ENCODE data around the gene SLC13A3. TPM values are rescaled to one million over a fixed set of nuclear protein-coding genes. Genes with fewer than 3 reads are reported as not detected.

The SLC13A3 gene
- total RNA-seq, 1 donor from 2014 or later, result 0.66 TPM

DNA sequence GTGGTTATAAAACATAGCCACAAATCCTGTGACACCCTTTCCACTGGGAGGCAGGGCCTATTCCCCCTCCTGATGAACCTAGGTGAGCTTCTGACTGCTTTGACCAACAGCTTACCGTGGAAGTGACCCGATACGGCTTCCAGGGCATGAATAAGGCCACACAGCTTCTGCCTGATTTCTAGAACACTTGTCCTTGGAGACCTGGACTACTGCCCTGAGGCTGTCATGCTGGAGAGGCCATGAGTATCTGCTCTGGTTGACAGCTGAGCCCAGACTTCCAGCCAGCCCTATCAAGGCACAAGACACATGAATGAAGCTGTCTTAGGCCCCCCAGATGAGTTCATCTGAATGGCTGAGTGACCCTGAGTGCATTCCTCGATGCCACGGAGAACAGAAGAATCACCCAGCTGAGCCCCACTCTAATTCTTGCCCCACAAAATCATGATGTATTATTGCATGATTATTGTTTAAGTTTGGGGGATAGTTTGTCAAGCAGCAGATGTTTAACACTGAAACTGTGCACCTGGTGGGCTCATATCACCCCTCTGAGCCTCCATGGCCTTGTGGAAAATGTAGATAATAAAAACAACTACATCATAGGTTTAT, 21.4 kb upstream of the SLC13A3 start:
- H3K4me3 ChIP-seq (ENCODE audit: insufficient read depth, low read depth, low read length), result no peak overlapping the region
- H3K9me3 ChIP-seq (ENCODE audit: insufficient read depth, low read depth, low read length), result peaks cover 11% of the 10 kb centered on the region
- no peak overlapping the region for H3K27ac ChIP-seq (ENCODE audit: low read depth, low read length)
- DNase-seq (ENCODE audit: low read depth) (no peak), FAIRE-seq (no peak)
- Mint-ChIP-seq H3K9me3 (ENCODE audit: unreplicated experiment) (peaks cover 21% of the 10 kb centered on the region), H3K27me3 (ENCODE audit: low read depth, unreplicated experiment) (no peaks in the 10 kb centered on the region), H3K4me3 (ENCODE audit: unreplicated experiment) (no peak overlapping the region), H3K27ac (ENCODE audit: unreplicated experiment) (no peak overlapping the region), H3K36me3 (ENCODE audit: low read depth, unreplicated experiment) (peaks cover 5% of the 10 kb centered on the region), H3K4me1 (ENCODE audit: low read depth, unreplicated experiment) (peaks cover 12% of the 10 kb centered on the region)
- no peaks in the 10 kb centered on the region for H3K4me1 ChIP-seq (ENCODE audit: insufficient read depth, low read length)
- H3K27me3 ChIP-seq (ENCODE audit: insufficient read depth, low read length), result no peaks in the 10 kb centered on the region
- no peaks in the 10 kb centered on the region for H3K36me3 ChIP-seq (ENCODE audit: insufficient read depth, low read length)
- no peak for TF ChIP-seq EZH2 (IDR thresholded peaks at IDR 0.05; ENCODE audit: insufficient read depth, low read length)
- TF ChIP-seq, protein P1, sequence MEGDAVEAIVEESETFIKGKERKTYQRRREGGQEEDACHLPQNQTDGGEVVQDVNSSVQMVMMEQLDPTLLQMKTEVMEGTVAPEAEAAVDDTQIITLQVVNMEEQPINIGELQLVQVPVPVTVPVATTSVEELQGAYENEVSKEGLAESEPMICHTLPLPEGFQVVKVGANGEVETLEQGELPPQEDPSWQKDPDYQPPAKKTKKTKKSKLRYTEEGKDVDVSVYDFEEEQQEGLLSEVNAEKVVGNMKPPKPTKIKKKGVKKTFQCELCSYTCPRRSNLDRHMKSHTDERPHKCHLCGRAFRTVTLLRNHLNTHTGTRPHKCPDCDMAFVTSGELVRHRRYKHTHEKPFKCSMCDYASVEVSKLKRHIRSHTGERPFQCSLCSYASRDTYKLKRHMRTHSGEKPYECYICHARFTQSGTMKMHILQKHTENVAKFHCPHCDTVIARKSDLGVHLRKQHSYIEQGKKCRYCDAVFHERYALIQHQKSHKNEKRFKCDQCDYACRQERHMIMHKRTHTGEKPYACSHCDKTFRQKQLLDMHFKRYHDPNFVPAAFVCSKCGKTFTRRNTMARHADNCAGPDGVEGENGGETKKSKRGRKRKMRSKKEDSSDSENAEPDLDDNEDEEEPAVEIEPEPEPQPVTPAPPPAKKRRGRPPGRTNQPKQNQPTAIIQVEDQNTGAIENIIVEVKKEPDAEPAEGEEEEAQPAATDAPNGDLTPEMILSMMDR (IDR thresholded peaks at IDR 0.05; ENCODE audit: insufficient read depth, low read depth, low read length), result no peak
- H4K20me1 ChIP-seq (ENCODE audit: insufficient read depth, low read length), result no peaks in the 10 kb centered on the region
- H3K79me2 ChIP-seq (ENCODE audit: insufficient read depth, low read length), result no peaks in the 10 kb centered on the region
- no peak overlapping the region for H3K9ac ChIP-seq (ENCODE audit: low read length)
- no peak overlapping the region for H2AFZ ChIP-seq (ENCODE audit: low read depth, low read length)
- H3K4me2 ChIP-seq (ENCODE audit: low read length), result no peak overlapping the region

DNA sequence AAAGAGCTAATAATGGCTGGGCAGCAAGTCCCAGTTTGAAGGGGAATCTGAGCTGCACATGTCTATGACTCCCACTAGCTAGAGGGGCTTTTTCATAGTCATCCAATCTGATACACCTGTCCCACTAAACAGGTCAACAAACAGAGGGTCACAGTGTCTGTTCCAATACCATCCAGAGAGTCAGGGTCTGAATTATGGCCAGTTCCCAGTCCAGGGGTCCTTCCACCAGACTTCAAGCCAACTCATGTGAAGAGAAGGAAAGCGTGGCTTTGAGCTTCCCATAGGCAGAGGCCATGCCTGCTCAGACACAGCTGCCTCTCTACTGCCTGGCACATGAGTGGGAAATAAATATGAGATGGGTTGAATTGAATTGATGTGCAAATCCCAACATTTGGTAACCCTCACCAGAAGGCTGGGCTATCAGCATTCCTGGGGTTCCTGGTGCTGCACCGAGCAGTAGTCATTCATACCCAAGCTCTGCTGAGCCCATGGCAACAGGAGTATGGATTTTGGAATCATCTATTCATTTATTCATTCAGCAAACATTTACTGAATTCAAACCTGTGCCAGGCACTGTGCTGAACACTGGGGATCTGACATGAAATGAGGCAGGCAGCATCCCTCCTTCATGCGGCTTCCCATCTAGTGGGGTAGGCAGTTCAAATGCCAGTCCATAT, 20.7 kb upstream of the SLC13A3 start:
- Mint-ChIP-seq H3K36me3 (ENCODE audit: low read depth, unreplicated experiment) (peaks cover 5% of the 10 kb centered on the region), H3K4me1 (ENCODE audit: low read depth, unreplicated experiment) (peaks cover 12% of the 10 kb centered on the region), H3K27me3 (ENCODE audit: low read depth, unreplicated experiment) (no peaks in the 10 kb centered on the region), H3K27ac (ENCODE audit: unreplicated experiment) (no peak overlapping the region), H3K4me3 (ENCODE audit: unreplicated experiment) (no peak overlapping the region), H3K9me3 (ENCODE audit: unreplicated experiment) (peaks cover 21% of the 10 kb centered on the region)
- Histone ChIP-seq H3K4me3 (ENCODE audit: insufficient read depth, low read depth, low read length) (no peak overlapping the region), H3K27me3 (ENCODE audit: insufficient read depth, low read length) (no peaks in the 10 kb centered on the region), H4K20me1 (ENCODE audit: insufficient read depth, low read length) (no peaks in the 10 kb centered on the region), H3K4me2 (ENCODE audit: low read length) (no peak overlapping the region), H3K27ac (ENCODE audit: low read depth, low read length) (no peak overlapping the region), H3K9me3 (ENCODE audit: insufficient read depth, low read depth, low read length) (peaks cover 11% of the 10 kb centered on the region), H3K4me1 (ENCODE audit: insufficient read depth, low read length) (no peaks in the 10 kb centered on the region), H3K9ac (ENCODE audit: low read length) (no peak overlapping the region), H3K36me3 (ENCODE audit: insufficient read depth, low read length) (no peaks in the 10 kb centered on the region), H2AFZ (ENCODE audit: low read depth, low read length) (no peak overlapping the region), H3K79me2 (ENCODE audit: insufficient read depth, low read length) (no peaks in the 10 kb centered on the region)
- no peak for FAIRE-seq
- no peak for DNase-seq (ENCODE audit: low read depth)
- TF ChIP-seq, protein P1 (IDR thresholded peaks at IDR 0.05; ENCODE audit: insufficient read depth, low read depth, low read length), result no peak
- TF ChIP-seq EZH2 (IDR thresholded peaks at IDR 0.05; ENCODE audit: insufficient read depth, low read length), result no peak

All from astrocyte (in vitro differentiated cells and primary cell).